ENCODE data around the gene LMX1B.

The LMX1B gene

DNA sequence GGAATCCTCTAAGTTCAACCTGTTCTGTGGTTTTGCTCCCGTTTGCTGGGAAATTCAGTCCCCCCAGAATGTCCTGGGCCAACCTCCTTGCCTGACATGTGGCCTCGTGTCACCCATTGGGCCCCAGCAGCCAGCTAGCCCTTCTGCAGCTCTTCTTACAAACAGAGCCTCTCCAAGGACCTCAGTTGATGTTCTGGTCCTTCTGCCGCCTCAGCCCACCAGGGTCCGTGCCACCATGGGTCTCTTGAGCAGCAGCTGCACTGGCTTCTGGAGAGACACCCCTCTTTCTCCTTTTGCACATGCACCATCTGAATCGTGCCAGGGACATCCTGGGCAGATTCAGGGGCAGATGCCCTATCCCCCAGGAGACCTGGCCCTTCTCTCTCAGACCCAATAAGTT lies 85.0 kb downstream of the LMX1B start:
- H3K9me3 ChIP-seq (ENCODE audit: control insufficient read depth in 2 of 2, low read length in 2 of 2) = no peaks in the 10 kb centered on the region
- no peak overlapping the region for H3K27ac ChIP-seq (ENCODE audit: low read length)
- no peak overlapping the region for H3K9ac ChIP-seq (ENCODE audit: low read length in 2 of 2)
- H3K27me3 ChIP-seq (ENCODE audit: control insufficient read depth in 1 of 2, insufficient read depth in 2 of 2, low read length in 2 of 2) = peaks cover 23 to 29% of the 10 kb centered on the region in 2 donors
- H3K4me3 ChIP-seq (ENCODE audit: low read length in 2 of 2) = no peak overlapping the region
- no peaks in the 10 kb centered on the region for H3K36me3 ChIP-seq (ENCODE audit: control insufficient read depth in 2 of 2, insufficient read depth in 2 of 2, low read length in 2 of 2)
- no peaks in the 10 kb centered on the region for H3K4me1 ChIP-seq (ENCODE audit: control insufficient read depth, insufficient read depth, low read length)

GRCh38 chr9:126699401-126699881 lies 85.7 kb downstream of the LMX1B start:
- Histone ChIP-seq H3K27ac (ENCODE audit: low read length) (no peak overlapping the region), H3K36me3 (ENCODE audit: control insufficient read depth in 2 of 2, insufficient read depth in 2 of 2, low read length in 2 of 2) (no peaks in the 10 kb centered on the region), H3K9ac (ENCODE audit: low read length in 2 of 2) (no peak overlapping the region), H3K27me3 (ENCODE audit: control insufficient read depth in 1 of 2, insufficient read depth in 2 of 2, low read length in 2 of 2) (peaks cover 29 to 36% of the 10 kb centered on the region in 2 donors), H3K4me3 (ENCODE audit: low read length in 2 of 2) (no peak overlapping the region), H3K4me1 (ENCODE audit: control insufficient read depth, insufficient read depth, low read length) (peaks cover under 1% of the 10 kb centered on the region), H3K9me3 (ENCODE audit: control insufficient read depth in 2 of 2, low read length in 2 of 2) (no peaks in the 10 kb centered on the region)

- Histone ChIP-seq H3K4me3 (ENCODE audit: low read length in 2 of 2) (no peak overlapping the region), H3K9me3 (ENCODE audit: control insufficient read depth in 2 of 2, low read length in 2 of 2) (no peaks in the 10 kb centered on the region), H3K4me1 (ENCODE audit: control insufficient read depth, insufficient read depth, low read length) (peaks cover 9% of the 10 kb centered on the region), H3K9ac (ENCODE audit: low read length in 2 of 2) (no peak overlapping the region), H3K36me3 (ENCODE audit: control insufficient read depth in 2 of 2, insufficient read depth in 2 of 2, low read length in 2 of 2) (no peaks in the 10 kb centered on the region), H3K27ac (ENCODE audit: low read length) (no peak overlapping the region), H3K27me3 (ENCODE audit: control insufficient read depth in 1 of 2, insufficient read depth in 2 of 2, low read length in 2 of 2) (peaks cover 29 to 43% of the 10 kb centered on the region in 2 donors)
Observed at GRCh38 chr9:126700296-126700695, 86.6 kb downstream of the LMX1B start.

DNA sequence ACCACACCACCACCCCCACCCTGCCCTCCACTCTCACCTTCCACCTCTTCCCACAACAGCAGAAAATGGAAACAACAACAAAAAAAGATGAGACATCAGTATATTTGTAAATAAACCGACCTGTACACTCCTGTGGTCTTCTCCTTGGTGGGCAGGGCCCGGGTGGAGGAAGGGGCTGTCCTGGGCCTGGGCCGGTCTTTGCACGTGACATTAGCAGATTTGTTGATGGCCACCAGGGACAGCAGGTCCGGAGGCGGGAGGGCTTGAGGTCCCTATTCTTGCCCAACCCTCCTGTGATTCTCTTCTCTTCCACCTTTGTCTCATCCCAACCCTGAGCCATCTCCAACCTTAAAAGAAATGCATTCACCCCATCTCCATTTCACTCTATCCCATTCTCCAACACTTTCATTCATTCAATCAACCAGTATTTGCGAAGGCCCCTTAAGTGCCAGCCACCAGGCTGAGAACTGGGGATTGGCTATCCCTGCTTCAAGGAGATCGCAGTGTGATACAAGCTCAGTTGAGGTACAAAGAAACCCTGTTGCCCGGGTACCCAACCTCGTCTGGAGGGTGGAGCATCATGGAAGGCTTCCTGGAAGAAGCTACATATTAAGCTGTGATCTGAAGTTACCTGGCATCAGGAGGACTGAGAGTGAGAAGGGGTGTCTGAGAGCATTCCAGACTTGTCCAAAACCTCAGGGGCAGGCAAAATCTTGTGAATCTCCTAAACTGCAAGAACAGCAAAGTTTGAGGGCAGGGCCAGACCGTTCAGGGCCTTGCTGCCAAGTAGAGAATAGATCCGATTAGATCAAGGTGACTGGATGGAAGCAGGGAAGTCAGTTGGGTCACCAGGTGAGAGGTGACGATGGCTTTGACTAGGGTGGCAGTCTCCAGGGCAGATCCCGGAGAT lies 87.4 kb downstream of the LMX1B start:
- Histone ChIP-seq H3K27ac (ENCODE audit: low read length) (no peak overlapping the region), H3K9ac (ENCODE audit: low read length in 2 of 2) (no peak overlapping the region), H3K4me3 (ENCODE audit: low read length in 2 of 2) (no peak overlapping the region), H3K36me3 (ENCODE audit: control insufficient read depth in 2 of 2, insufficient read depth in 2 of 2, low read length in 2 of 2) (no peaks in the 10 kb centered on the region), H3K4me1 (ENCODE audit: control insufficient read depth, insufficient read depth, low read length) (peaks cover 14% of the 10 kb centered on the region), H3K9me3 (ENCODE audit: control insufficient read depth in 2 of 2, low read length in 2 of 2) (no peaks in the 10 kb centered on the region), H3K27me3 (ENCODE audit: control insufficient read depth in 1 of 2, insufficient read depth in 2 of 2, low read length in 2 of 2) (peaks cover 36 to 46% of the 10 kb centered on the region in 2 donors)

DNA sequence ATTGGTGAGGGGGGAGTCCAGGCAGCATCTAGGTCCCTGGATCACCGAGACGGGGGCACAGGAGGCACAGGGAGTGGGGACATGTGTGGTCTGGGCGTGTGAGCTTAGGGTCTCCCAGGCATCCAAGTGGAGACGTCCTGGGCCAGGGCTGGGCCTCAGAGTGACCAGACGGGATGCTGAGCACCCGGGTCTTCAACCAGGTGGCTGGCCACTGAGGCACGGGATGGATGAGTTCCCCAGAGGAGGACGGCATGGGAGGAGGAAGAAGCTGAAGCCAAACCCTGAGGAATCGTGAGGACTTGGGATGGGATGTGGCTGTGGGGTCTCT lies 88.0 kb downstream of the LMX1B start:
- Histone ChIP-seq H3K36me3 (ENCODE audit: control insufficient read depth in 2 of 2, insufficient read depth in 2 of 2, low read length in 2 of 2) (no peaks in the 10 kb centered on the region), H3K9me3 (ENCODE audit: control insufficient read depth in 2 of 2, low read length in 2 of 2) (no peaks in the 10 kb centered on the region), H3K4me3 (ENCODE audit: low read length in 2 of 2) (no peak overlapping the region), H3K27ac (ENCODE audit: low read length) (no peak overlapping the region), H3K27me3 (ENCODE audit: control insufficient read depth in 1 of 2, insufficient read depth in 2 of 2, low read length in 2 of 2) (peaks cover 39 to 50% of the 10 kb centered on the region in 2 donors), H3K4me1 (ENCODE audit: control insufficient read depth, insufficient read depth, low read length) (peaks cover 14% of the 10 kb centered on the region), H3K9ac (ENCODE audit: low read length in 2 of 2) (no peak overlapping the region)

GRCh38 chr9:126702151-126703001 lies 88.6 kb downstream of the LMX1B start:
- no peak overlapping the region for H3K9ac ChIP-seq (ENCODE audit: low read length in 2 of 2)
- H3K4me3 ChIP-seq (ENCODE audit: low read length in 2 of 2) = no peak overlapping the region
- no peaks in the 10 kb centered on the region for H3K36me3 ChIP-seq (ENCODE audit: control insufficient read depth in 2 of 2, insufficient read depth in 2 of 2, low read length in 2 of 2)
- no peak overlapping the region for H3K27ac ChIP-seq (ENCODE audit: low read length)
- peaks cover 14% of the 10 kb centered on the region for H3K4me1 ChIP-seq (ENCODE audit: control insufficient read depth, insufficient read depth, low read length)
- peaks cover 44 to 54% of the 10 kb centered on the region in 2 donors for H3K27me3 ChIP-seq (ENCODE audit: control insufficient read depth in 1 of 2, insufficient read depth in 2 of 2, low read length in 2 of 2)
- H3K9me3 ChIP-seq (ENCODE audit: control insufficient read depth in 2 of 2, low read length in 2 of 2) = no peaks in the 10 kb centered on the region

GRCh38 chr9:126703002-126703865 lies 89.5 kb downstream of the LMX1B start:
- H3K36me3 ChIP-seq (ENCODE audit: control insufficient read depth in 2 of 2, insufficient read depth in 2 of 2, low read length in 2 of 2) = no peaks in the 10 kb centered on the region
- H3K27ac ChIP-seq (ENCODE audit: low read length) = no peak overlapping the region
- peaks cover 47 to 58% of the 10 kb centered on the region in 2 donors for H3K27me3 ChIP-seq (ENCODE audit: control insufficient read depth in 1 of 2, insufficient read depth in 2 of 2, low read length in 2 of 2)
- no peak overlapping the region for H3K9ac ChIP-seq (ENCODE audit: low read length in 2 of 2)
- H3K9me3 ChIP-seq (ENCODE audit: control insufficient read depth in 2 of 2, low read length in 2 of 2) = no peaks in the 10 kb centered on the region
- H3K4me3 ChIP-seq (ENCODE audit: low read length in 2 of 2) = no peak overlapping the region
- H3K4me1 ChIP-seq (ENCODE audit: control insufficient read depth, insufficient read depth, low read length) = peaks cover 14% of the 10 kb centered on the region

- H3K27me3 ChIP-seq (ENCODE audit: control insufficient read depth in 1 of 2, insufficient read depth in 2 of 2, low read length in 2 of 2) = peaks cover 48 to 59% of the 10 kb centered on the region in 2 donors
Observed at GRCh38 chr9:126703866-126704156, 90.1 kb downstream of the LMX1B start.

DNA sequence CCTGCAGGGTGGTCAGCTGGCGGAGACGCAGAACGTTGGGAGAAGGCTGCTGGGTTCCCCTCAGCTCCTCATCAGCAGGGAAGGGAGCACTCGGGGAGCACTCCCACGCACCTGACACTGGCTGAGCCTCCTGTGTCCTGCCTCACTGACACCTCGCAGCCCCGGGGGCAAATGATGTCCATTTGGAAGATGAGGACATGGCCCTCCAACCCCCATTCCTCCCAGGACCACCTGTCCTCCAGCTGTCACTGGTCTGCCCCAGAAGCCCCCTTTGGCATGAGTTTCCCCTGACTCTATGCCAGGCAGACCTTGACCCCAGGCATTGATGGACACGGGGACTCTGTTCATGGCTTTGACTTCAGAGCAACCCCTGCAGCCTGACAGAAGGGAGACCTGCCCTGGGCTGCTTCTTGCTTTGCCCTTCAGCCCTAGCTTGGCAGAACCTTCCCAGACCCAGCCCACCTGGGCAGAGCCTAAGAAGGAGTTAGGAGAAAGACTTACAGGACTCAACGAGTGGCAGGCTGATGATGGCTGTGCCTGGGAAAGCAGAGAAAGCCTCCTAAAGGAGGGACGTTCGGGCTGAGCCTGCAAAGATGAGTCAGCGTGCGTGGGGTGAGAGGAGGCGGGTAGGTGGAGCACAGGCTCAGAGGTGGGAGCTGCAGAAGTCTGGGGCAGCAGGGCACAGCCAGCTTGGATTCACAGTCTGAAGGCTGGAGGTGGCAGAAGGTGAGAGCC lies 90.6 kb downstream of the LMX1B start:
- Histone ChIP-seq H3K9ac (ENCODE audit: low read length in 2 of 2) (no peak overlapping the region), H3K36me3 (ENCODE audit: control insufficient read depth in 2 of 2, insufficient read depth in 2 of 2, low read length in 2 of 2) (no peaks in the 10 kb centered on the region), H3K4me3 (ENCODE audit: low read length in 2 of 2) (no peak overlapping the region), H3K9me3 (ENCODE audit: control insufficient read depth in 2 of 2, low read length in 2 of 2) (no peaks in the 10 kb centered on the region), H3K27ac (ENCODE audit: low read length) (no peak overlapping the region), H3K4me1 (ENCODE audit: control insufficient read depth, insufficient read depth, low read length) (peaks cover 14% of the 10 kb centered on the region), H3K27me3 (ENCODE audit: control insufficient read depth in 1 of 2, insufficient read depth in 2 of 2, low read length in 2 of 2) (peaks cover 48 to 59% of the 10 kb centered on the region in 2 donors)

More at GRCh38 chr9:126703866-126704156, 90.1 kb downstream of the LMX1B start:
- Histone ChIP-seq H3K27ac (ENCODE audit: low read length) (no peak overlapping the region), H3K4me1 (ENCODE audit: control insufficient read depth, insufficient read depth, low read length) (peaks cover 14% of the 10 kb centered on the region), H3K9me3 (ENCODE audit: control insufficient read depth in 2 of 2, low read length in 2 of 2) (no peaks in the 10 kb centered on the region), H3K9ac (ENCODE audit: low read length in 2 of 2) (no peak overlapping the region), H3K4me3 (ENCODE audit: low read length in 2 of 2) (no peak overlapping the region), H3K36me3 (ENCODE audit: control insufficient read depth in 2 of 2, insufficient read depth in 2 of 2, low read length in 2 of 2) (no peaks in the 10 kb centered on the region)
